SK-MEL-5 (cell line): ENCODE results near the gene TRIML2. TPM values are rescaled to one million over a fixed set of nuclear protein-coding genes. Genes with fewer than 3 reads are reported as not detected.
"Not testable (repeated sequence)": the region's sequence is repeated elsewhere in the genome, so short reads cannot be mapped to it uniquely, and the experiment has no call there.

Experiments used
- DNase-seq: peaks from one replicate; pipeline ENCODE4 v3.0.0-alpha.2; 2016; ENCODE audit warnings: low read depth, low spot score
- in situ Hi-C: cut with HindIII; loops from 2 replicates; pipeline ENCODE4 v1.10.0; 2016; ENCODE audit warnings: low sequenced_read_pairs, high pct_unique_total_duplicates, low pct_unique_long_range_greater_than_20kb
- total RNA-seq: library from RNA; depleted of rRNA; stranded (reverse); fragments of >200 nt; shearing (Covaris generic); gene quantifications from 2 replicates; pipeline ENCODE4 v1.2.3, GENCODE V29; 2014

Gene TRIML2
- total RNA-seq, 1 experiment from 2014 or later, result not detected

DNA sequence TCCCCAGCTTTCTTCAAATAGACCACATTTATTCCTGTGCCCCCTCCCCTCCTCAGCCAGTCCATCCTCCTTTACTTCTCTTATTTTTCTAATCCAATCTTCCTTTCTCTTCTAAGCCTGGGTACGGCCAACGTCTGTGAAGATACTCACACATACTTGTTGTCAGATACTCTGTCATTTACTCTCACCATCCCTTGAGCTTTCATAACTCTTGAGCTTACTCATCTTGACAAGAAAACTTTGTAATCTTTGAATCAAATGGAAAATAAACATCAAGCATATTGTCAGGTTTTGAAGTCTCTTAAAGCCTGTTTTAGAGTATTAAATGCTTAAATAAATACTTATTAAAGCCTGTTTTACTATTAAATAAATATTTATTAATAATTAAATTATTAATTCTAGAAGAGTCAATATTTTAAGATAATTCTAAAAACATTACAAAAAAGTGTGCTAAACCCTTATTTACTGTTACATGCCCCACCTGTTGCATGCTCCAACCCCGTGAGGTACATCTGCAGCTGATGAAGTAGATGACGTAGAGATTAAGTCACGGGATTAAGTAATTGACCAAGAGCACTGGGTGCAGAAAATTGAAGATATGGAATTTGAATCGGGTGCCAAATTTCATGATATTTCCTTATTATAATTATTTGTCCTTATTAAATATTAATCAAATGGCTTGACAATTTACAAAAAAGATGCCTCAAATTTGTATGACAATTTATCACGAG lies 1.5 kb upstream of the TRIML2 start:
- DNase-seq, result no peak
- in situ Hi-C loops, result no loop called here

DNA sequence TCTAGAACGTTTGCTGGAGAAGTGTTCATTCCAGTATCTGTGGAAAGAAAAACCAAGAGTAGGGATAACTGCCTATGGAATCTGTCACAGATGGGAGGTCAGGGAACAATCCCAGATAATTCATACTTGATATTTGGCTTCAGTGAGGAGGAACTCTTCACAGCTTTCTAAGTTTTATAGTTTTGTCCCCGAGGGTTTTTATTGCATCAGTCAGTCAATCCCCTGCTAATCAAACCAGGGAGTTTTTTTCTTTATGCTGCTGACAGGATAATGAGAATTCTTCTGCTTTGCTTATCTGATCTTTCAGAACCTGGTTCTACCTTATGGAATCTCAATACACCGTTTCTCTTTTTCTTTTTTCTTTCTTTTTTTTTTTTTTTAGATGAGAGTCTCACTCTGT lies 633 bp upstream of the TRIML2 start:
- no peak for DNase-seq
- in situ Hi-C loops, result no loop called here

DNA sequence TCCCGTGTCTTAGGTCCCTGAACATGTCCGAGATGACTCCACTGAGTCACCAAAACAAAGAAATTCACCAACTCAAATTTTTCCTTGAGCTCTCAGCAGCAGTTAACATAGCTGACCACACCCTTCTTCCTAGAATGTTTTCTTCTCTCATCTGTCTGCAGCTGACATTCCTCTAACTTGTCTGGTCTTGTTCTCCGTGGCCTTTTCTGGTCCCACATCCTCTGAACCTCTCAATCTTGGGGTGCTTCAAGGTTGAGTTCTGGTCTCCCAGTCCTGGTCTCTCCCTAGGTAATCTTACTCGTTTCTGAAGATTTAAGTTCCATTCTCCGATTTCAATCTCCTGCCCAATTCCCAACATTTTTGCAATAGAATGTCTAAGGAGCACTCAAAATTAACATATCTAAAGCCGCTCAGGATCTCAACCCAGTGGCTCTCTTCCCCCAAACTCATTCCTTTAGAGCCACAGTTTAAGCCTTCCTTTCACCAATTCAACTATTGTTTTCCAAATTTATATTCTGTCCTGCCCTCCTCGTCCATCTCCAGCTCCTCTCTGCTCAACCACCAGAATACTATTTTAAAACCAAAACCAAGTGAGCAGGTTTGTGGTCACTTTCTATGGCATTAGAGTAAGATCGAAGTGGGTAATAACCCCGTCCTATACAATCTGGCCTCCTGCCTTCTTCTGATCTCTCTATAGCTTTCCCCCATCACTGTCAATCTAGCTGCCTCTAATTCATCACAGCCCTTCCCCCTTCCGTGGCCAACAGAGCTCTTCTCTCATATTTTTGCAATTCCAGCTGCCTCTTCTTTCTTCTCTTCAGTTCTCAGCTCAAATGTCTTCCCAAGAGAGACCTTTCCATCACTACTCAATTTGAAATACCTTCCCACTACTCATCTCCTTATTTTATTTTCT lies 1.2 kb downstream of the TRIML2 start:
- no peak for DNase-seq
- in situ Hi-C loops, result no loop called here

DNA sequence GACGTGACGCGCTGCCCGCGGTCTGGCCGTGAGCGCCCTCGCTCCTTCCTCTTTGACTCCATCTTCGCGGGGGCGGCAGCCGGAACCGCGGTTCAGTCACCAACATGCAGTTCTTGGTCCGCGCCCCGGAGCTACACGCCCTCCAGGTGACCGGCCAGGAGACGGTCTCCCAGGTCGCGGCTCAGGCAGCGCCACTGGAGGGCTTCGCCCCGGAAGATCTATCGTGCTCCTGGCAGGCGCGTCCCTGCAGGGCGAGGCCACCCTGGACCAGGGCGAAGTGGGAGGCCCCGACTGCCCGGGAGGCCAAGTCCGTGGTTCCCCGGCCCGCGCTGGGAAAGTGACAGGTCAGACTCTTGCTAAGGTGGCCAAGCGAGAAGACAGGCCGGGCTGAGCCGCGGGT lies 2.9 kb downstream of the TRIML2 start:
- in situ Hi-C loops, result no loop called here

DNA sequence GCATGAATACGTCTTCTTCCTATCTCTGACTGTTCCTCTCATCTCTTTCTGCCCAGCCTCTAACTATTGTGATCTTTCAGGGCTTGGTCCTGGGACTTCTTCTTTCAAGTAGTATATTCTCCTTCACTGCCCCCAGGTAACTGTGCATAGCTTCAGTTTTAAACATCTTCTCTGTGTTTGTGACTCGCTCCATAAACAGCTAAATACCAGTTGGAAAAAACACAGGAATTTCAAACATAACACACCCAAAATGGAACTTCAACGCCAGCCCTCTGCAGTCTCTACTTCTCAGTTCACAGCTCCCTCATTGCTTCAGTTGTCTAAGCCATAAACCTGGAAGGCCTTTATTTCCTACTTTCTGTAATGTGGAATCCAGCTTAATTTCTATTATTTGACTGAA lies 16.6 kb downstream of the TRIML2 start:
- in situ Hi-C loops, result no loop called here

More for the DNA sequence above, 2.9 kb downstream of the TRIML2 start:
- DNase-seq, result no peak

DNA sequence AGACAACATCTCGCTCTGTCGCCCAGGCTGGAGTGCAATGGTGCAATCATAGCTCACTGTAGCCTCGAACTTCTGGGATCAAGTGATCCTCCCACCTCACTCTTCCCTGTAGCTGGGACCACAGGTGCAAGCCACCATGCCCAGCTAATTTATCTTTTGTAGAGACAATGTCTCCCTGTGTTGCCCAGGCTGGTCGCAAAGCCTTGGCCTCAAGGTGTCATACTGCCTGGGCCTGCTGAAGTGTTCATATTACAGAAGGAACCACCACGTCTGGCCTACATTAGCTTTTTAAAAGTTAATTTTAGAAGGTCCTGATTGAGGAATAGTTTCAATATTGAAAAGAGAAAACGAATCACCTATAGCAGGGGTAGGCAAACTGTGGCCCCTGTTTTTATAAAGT lies 22.5 kb downstream of the TRIML2 start:
- in situ Hi-C loops, result no loop called here
- DNase-seq, result no peak

More for the DNA sequence above, 16.6 kb downstream of the TRIML2 start:
- no peak for DNase-seq

DNA sequence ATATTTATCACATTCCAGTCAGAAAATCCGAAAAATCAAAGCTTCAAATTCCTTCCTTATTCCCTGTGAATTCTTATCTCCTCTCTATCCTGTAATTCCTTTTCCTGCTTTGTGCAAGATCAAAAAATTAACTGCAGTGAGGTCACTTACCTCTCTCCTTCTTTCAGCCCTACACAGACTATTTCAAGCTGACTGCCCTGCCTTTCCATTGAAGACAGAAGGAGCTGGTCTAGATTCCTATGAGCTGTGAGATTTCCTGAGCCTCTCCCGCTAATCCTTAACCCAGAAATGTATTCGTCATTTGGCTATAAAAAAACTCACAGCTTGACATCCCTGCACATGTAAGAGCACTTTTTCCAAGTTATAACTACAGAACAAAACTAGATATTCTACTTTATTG lies 26.6 kb downstream of the TRIML2 start:
- in situ Hi-C loops, result no loop called here
- no peak for DNase-seq

DNA sequence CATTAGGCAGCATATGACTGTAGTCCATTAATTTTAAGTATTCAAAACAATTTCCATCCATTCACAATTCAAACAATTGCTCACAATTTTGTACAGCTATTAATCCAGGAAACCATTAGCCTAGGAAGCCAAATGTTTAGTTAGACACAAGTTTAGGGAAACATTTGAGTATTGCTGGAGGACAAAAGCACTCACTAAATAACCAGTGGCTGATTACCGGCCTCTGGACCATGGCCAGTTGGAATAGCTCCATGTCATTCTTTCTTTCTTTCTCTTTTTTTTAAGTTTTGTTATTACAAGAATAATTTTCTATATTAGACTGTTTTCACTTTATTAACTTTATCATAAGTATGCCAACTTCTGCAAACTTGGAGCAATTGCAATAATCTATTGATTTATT lies 31.3 kb downstream of the TRIML2 start:
- in situ Hi-C loops, result no loop called here
- no peak for DNase-seq

DNA sequence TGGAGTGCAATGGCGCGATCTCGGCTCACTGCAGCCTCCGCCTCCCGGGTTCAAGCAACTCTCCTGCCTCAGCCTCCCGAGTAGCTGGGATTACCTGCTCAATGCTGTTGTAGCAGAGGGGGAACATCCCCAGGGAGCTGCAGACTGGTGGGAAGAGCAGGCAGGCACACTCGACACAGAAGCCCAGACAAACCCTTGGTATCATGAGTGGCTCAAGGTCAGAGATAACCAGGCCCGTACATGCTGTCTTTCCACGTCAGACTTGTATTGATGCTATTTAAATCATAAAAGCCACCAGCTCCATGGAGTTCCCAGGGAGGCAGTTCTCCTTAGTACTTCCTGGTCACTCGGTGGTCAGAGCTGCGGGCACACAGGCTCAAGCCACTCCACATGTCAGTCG lies 33.2 kb downstream of the TRIML2 start:
- DNase-seq, result no peak
- in situ Hi-C loops, result no loop called here

DNA sequence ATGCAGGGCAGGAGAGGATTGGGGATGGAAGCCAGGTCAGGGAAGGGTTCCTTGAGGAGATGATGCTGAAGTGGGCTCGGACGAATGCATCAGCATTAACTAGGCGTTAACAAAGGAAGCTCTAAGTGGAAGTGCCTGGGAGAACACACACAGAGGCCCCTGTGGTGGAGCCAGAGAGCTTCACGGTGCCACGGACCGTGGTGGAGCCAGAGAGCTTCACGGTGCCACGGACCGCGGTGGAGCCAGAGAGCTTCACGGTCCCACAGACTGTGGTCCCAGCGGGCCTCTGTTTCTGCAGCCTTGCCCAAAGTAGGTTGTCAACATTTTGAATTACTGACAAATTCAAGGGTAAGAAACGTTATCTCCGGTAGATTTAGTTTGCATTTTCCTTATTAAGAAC lies 48.3 kb downstream of the TRIML2 start:
- DNase-seq, result no peak
- in situ Hi-C loops, result no loop called here

DNA sequence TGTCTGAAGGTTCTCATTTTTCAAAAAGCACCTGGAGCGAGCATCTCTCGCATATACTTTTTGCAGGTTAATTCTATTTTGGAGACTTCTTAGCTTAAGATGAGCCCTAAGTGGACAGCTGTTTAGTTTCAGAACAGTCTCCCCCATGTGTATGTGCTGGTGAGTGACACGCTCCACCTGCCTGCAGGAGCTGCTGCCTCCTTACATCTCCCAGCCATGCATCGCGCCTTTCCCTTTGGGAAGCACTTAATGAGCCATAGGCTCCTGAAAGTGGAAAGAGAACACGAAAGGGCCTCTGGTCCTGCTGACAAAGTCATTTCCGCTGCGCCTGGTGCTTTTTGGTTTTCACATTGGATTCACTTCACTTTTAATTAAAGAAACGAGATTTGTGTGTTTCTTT lies 56.1 kb downstream of the TRIML2 start:
- DNase-seq, result no peak
- in situ Hi-C loops, result no loop called here

DNA sequence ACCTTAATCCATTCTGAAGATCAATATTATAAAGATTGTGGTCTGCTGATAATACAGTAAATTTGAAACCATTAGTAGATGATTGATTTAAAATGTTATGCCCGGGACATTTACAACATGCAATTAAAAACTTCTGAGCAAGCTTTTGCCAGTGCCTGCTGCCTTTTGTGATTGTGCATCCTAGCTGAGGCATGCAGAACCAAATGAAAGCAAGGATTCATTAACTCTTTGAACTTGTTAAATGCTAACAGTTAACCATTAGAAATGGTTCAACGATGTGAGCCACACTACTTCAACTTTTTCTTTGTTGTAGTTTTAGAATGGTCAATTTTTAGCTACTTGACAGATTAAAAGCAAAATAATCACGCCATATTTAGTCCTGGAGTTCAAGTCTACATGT lies 62.7 kb downstream of the TRIML2 start:
- no peak for DNase-seq
- in situ Hi-C loops, result no loop called here

DNA sequence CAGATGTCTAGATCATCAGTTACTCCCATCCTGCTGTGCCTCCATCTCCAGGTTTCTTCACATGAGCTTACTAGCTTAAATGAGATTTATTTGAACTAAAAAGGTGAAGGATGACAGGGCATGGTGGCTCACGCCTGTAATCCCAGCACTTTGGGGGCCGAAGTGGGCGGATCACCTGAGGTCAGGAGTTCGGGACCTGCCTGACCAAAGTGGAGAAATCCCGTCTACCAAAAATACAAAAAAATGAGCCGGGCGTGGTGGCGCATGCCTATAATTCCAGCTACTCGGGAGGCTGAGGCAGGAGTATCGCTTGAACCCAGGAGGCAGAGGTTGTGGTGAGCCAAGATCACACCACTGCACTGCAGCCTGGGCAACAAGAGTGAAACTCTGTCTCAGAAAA lies 63.9 kb downstream of the TRIML2 start:
- in situ Hi-C loops, DNase-seq: not testable (repeated sequence)

DNA sequence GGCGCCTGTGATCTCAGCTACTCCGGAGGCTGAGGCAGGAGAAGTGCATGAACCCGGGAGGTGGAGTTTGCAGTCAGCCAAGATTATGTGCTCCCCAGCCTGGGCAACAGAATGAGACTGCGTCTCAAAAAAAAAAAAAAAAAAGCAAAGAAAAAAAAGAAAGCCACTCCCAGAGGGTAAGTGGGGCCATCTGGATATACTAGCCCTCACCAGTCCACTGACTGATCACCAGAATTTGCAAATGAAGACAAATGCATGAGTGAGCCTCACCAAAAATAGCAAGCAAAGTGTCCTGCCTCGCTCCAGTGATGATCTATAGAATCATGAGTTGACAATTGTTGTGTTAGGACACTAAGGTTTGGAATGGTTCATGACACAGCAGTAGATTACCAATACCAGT lies 66.2 kb downstream of the TRIML2 start:
- DNase-seq, result no peak
- in situ Hi-C loops, result no loop called here

DNA sequence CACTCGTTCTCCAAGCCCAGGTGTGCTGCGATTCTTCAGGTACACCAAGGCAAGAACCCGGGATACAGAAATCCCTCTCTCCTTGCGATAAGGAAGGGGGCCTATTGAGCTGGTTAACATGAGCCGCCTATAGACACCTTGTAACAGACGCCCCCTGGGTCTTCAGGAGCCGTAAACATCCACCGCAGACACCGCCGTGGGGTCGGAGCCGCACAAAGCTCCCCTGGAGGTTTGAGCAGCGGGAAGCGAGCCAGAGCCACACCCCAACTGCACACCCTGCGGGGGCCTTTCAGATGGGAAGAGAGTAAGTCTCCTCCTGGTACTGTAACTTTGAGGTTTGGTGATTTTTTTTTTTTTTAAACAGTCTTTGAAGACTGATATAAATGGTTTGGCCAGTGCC lies 67.2 kb downstream of the TRIML2 start:
- in situ Hi-C loops, result no loop called here
- DNase-seq, result no peak

DNA sequence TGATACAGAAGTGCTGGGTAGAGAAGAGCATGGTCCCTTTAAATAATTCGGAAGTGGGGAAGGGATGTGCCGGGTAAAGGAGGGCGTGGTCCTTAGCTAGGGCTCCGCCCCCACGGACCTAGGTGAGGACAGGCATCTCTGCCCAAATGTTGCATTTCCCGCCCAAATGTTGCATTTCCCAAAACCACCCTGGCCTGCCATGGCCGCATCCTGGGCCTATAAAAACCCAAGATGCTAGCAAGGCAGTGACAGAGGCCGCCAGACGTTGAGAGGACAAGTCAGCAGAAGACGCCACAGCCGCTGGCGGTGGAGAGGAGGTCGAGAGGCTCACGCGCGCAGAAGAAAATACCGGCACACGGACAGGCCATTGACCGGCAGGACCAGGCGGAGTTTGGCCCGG lies 67.7 kb downstream of the TRIML2 start:
- no peak for DNase-seq
- in situ Hi-C loops, result no loop called here
